ENCODE data around the gene MAPT. TPM values are rescaled to one million over a fixed set of nuclear protein-coding genes. Genes with fewer than 3 reads are reported as not detected.

Gene MAPT
- polyA plus RNA-seq, 1 donor = 8.2 TPM

DNA sequence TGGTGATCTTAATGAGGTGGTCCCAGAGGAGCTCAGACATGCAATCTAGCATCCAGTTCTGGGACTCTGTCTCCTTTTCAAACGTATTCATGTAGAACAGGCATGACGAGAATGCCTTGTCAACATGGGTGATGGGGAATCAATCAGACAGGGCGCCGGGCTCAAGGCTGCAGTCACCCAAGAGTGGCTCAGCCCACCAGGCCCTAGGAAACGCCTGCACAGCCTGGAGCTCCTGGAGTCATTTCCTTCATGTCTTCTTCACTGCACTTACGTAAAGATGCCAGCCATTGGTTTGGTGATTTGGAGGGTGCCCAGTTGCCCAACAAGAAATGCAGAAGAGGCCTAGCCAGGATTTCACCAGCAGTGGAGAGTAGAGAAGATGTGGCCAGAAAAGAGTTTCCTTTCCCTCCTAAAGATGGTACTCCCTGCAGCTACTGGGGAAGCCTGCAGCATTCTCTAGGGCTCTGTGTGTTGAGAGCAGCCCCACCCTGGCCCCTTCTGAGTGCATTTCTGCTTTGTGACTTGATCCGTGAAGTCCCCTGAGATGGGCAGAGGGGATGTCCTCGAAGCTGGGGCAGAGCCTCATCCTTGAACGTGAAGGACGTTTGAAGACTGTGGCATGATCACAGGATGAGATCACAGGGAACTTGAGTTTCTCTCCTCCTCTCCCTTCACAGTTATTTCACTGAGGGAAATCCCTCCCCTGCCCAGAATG, 80.7 kb downstream of the MAPT start:
- DNase-seq = no peak

DNA sequence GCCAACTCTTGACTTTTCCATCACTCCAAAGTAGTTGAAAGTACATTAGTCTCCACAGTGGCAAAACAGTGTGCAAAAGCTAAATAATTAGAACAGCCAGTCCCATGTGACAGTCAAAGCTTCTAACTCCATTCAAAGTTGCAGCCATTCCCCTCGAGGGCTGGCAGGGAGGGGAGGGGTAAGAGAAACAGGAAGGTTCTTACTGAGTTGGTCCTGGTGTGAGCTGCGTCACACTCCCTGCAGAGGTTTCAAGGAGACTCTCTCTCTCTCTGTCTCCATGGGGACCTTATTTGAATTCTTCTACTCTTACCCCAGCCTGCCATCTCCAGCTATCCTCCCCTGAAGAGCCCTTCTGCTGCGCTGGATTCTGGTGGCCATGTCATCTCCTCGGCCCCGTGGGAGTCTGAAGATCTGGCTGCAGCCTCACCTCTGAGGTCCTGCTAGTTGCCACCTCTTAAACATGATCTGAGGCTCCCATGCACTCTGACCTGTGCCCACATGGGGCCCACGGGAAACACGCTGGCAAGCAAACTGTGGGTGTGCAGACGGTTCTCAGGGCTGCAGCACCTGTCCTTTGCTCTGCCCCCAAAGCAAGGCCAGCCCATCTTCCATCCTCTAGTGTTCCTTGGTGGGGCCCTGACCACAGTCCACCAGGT, 81.4 kb downstream of the MAPT start:
- no peak for DNase-seq

DNA sequence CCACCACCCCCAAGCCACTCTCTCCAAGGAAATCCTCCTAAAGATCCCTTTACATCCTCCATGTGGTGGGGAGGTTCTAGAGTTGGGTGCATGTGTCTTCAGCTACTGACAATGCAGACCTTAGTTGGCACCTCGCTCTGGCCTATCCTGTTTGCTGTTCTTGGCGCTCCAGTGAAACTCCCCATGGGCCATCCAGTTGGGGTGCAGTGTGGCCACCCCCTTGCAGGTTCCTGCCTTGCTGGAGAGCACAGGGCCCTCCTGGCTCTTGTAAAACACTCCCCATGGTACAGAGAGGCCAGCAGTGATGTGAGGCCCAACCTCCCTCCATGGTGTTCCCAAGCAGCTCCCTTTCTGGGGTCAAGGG, 82.0 kb downstream of the MAPT start:
- DNase-seq = no peak

DNA sequence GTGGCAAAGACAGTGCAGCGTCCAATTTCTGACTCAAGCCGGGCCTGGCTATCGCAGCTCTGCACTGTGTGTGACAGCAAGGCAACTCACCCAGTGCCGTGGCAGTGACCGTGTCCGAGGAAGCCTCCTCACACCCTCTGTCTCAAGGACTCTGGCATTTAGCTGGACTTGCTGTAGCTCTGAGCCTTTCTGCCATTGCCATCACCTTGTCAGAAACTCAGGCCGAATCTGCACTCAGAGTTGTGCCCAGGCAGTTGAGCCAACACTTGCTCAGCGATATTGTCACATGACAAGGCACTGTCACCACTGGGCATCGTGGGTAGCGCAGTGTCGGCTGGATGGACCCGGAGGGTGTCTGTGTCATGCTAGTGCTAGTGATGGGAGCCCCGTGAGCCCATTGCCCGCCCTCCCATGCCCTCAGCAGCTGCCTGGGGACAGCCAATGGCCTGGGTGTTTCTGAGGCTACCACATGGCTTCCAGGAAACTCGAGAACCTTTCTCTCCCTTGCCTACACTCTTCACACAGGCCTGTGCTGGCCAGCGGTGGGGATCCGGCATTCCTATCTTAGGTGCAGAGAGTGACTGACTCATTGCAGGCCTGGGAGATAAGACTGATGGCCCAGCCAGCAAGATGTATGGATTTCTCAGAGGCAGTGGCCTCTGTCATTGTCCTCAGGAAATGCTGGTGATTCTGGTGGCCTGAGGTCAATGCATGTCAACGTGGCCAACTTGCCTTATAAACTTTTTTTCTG, 82.6 kb downstream of the MAPT start:
- no peak for DNase-seq

DNA sequence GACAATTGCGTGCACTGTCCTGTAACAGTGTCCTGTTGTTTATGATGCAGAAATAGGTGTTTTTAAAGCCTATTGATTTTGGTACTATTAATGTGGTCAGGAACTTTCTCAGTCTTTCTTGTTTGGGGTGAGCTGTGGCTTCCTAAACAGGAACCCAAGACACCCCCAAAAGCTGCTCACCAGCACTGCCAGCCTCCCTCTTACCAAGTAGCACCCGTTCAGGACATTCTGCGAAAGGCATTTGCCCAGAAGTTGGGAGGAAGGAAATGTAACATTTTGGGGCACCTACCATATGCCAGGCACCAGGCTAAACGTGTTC, 83.1 kb downstream of the MAPT start:
- no peak for DNase-seq

DNA sequence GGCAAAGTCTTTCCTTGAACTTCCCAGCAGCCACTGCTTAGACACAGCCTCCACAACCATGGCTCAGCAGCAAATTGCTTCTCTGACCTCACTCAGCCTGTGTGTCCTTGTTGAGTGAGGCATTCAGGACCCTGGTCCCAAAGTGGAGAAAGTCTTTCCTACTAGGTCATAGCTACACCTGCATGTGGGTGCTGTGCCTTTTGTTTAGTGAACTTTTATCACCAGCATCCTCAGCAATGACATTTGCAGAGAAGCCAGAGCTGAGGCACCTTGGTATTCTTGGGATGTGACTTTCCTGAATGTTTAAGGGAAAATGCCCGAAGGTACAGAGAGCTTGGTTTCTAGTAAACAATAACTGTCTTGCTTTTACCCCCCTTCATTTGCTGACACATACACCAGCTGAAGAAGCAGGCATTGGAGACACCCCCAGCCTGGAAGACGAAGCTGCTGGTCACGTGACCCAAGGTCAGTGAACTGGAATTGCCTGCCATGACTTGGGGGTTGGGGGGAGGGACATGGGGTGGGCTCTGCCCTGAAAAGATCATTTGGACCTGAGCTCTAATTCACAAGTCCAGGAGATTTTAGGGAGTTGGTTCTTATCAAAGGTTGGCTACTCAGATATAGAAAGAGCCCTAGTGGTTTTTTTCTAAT, 83.7 kb downstream of the MAPT start:
- no peak for DNase-seq

DNA sequence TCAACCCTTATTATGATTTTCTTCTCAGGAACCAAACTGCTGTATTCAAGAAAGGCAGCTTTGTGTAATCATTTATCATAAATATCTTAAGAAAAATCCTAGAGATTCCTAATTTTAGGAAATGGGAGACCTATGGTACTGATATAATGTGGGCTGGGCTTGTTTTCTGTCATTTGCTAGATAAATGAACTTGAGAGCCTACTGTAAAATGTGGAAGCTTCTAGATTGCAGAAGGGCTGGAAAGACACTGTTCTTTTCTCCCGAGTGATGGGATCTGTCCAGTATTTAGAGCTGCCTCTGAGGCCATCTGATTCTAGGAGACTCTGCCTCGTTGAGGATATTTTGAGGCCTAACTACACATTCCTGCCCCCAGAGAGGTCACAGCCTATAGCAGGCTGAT, 84.8 kb downstream of the MAPT start:
- DNase-seq = no peak

DNA sequence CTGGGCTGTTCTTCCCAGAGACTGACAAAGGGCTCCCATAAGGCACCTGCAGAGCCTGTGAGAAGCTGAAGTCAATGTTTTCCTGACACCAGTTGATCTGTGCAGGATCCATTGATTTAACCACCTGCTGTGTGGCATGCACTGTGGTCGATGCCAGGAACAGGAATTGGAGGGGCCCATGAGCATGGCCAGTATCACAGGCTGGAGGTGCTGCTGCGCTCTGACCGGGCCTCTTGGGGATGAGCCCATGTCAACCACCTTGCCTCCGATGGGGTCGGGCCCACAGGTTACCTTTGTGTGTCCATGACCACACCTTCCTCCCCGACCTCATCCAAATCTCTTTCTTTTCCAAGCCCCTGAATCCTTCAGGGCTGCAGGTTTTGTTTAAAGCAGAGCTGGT, 86.5 kb downstream of the MAPT start:
- no peak for DNase-seq

DNA sequence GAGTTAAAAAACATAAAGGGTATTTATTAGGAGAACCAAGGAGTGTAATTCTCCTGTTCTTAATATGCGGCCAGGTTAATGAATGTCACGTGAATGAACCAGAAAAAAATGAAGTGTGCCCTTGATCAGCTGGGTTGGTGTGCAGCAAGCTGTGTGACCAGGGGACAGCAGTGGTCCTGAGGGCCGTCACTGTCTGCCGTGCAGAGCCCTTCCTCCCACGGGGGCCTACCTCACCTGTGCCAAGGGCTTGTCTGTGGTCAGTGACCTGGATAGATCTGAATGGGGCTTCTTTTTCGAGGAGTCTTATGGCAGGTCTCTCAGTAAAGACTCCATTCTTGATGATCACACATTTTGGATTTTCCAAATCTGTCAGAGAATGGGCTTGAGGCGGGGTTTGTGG, 87.0 kb downstream of the MAPT start:
- no peak for DNase-seq

DNA sequence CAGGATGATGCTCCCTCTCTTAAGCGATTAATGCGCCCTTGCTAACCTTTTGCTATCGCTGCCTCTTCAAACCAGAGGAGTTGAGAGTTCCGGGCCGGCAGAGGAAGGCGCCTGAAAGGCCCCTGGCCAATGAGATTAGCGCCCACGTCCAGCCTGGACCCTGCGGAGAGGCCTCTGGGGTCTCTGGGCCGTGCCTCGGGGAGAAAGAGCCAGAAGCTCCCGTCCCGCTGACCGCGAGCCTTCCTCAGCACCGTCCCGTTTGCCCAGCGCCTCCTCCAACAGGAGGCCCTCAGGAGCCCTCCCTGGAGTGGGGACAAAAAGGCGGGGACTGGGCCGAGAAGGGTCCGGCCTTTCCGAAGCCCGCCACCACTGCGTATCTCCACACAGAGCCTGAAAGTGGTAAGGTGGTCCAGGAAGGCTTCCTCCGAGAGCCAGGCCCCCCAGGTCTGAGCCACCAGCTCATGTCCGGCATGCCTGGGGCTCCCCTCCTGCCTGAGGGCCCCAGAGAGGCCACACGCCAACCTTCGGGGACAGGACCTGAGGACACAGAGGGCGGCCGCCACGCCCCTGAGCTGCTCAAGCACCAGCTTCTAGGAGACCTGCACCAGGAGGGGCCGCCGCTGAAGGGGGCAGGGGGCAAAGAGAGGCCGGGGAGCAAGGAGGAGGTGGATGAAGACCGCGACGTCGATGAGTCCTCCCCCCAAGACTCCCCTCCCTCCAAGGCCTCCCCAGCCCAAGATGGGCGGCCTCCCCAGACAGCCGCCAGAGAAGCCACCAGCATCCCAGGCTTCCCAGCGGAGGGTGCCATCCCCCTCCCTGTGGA, 88.6 kb downstream of the MAPT start:
- DNase-seq = no peak

DNA sequence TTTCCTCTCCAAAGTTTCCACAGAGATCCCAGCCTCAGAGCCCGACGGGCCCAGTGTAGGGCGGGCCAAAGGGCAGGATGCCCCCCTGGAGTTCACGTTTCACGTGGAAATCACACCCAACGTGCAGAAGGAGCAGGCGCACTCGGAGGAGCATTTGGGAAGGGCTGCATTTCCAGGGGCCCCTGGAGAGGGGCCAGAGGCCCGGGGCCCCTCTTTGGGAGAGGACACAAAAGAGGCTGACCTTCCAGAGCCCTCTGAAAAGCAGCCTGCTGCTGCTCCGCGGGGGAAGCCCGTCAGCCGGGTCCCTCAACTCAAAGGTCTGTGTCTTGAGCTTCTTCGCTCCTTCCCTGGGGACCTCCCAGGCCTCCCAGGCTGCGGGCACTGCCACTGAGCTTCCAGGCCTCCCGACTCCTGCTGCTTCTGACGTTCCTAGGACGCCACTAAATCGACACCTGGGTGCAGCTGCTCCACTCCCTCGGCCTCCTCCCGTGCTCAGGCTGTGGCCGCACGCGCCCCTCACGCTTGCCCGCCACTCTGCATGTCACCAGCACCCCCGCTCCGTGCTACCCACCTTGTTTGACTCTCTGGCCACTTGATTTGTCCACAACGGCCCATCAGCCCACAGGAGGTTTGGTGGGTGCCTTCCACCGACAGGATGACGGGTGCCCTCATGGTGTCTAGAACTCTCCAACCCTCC, 89.4 kb downstream of the MAPT start:
- no peak for DNase-seq

DNA sequence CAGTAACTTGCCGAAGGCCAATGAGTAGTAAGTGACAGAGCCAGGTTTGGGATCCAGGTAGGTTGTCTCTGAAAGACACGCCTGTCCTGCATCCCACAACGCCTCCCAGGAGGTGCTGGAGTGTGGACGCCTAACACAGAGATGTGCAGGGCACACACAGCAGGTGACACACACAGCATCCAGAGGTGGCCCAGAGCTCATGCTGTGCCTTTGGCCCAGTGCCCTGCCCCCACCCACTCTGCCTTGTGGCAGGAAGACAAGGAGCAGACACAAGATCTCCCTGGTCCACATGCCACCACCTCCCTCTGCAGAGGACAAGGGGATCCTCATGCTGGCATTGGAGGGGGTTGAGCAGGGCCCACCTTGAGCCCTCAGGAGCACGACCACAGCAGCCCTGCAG, 90.0 kb downstream of the MAPT start:
- DNase-seq = no peak

DNA sequence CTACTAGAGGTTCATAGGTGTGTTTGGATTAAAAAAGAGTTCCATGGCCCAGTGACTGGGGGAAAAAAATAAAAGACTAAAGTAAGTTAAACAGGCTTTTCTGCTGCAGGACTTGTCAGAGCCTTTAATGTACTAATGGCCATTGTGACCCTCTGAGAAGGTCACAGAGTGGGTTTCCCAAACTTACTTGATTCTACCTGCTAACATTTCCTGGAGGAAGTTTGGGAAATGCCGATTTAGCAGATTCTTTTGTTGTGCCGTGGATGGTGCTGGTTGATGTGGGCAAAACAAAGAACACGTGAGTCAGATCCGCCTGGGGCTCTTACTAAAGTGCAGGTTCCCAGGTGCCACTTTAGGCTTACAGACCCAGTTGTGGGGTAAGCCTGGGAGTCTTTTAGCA, 91.1 kb downstream of the MAPT start:
- DNase-seq = no peak

DNA sequence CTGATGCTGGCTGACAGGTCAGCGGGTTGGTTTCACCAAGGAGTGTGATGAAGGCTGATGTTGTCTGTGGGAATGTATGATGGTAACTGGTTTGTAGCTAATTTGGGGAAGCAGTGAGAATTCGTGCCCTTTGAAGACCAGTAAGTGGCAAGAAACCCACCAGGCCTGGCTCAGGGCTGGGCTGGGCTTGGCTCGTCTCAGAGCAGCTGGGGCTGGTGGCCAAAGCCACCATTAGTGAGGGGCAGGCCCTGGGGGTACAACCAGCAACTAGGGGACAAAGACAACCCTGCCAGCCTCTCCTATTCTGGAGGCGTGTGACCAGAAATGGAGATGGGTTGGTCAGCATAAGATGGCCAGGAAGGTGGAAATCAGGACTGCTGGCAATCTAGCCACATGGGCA, 91.7 kb downstream of the MAPT start:
- no peak for DNase-seq

DNA sequence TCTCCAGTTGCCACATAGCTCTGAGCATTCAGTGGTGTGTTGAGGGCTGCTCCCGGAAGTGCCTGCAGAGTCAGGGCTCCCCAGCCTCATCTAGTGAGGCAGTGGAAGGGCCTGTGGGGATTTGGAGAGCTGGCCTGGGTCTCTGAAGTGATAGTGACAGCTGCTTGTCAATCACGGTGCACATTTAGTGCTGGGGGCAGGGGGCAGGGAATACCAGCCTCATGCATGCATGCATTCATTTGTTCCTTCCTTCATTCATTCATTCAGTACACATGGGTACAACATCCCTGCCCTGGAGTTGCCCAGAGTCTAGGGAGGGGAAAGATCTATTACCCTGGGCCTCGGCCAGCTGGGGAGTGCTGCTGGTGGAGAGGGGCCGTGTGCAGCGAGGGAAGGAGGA, 93.4 kb downstream of the MAPT start:
- no peak for DNase-seq

DNA sequence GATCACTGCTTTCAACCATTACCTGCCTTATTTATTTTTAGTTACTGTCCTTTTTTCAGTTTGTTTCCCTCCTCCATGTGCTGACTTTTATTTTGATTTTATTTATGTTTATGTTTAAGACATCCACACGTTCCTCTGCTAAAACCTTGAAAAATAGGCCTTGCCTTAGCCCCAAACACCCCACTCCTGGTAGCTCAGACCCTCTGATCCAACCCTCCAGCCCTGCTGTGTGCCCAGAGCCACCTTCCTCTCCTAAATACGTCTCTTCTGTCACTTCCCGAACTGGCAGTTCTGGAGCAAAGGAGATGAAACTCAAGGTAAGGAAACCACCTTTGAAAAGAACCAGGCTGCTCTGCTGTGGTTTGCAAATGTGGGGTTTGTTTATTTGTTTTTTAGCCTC, 95.4 kb downstream of the MAPT start:
- no peak for DNase-seq

DNA sequence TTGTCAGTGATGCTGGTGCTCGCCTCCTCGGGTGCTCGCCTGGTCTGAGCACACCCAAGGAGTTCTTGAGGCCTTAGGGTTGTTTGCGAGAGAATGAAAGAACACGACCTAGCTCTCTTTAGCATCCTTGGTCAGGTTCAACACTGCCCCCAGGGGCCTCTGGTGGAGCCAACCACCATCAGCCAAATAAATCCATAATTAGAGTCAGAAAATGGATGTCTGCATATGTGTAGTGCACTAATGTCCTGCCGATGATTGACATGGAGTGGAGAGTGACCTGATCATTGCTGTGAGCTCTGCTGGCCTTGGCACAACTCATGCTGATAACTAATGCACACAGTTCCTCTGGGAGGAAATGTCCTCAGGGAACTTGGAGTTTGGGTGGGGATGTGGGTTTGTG, 96.5 kb downstream of the MAPT start:
- DNase-seq = no peak

DNA sequence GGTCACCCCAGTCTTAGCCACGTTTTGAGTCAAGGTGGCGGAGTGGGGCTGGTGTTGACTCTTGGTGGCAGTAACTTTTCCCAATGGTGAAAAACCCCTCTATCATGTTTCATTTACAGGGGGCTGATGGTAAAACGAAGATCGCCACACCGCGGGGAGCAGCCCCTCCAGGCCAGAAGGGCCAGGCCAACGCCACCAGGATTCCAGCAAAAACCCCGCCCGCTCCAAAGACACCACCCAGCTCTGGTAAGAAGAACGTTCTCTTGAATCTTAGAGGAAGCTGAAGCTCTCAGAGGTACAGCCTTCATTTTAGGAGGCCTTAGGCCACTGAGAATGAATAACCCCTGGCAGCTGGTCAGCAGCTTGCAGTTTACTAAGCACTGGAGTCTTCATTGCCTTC, 97.0 kb downstream of the MAPT start:
- no peak for DNase-seq

DNA sequence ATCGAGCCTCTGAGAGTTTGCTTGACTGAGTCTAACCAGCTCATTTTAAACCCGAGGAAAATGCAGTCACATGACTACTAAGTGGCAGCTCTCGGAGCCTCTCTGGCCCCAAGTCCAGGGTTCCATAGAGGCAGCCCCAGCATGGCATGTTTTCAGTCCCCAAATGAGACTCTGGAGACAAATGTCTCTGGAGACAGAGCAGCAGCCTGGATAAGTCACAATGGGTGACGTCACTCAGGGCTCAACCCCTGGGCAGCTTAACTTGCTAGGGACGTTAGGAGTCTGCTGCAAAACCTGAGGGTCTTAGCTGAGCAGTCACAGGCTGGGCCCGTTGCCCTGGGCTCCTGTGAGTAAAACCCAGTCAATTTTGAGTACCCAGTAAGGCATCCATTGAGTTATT, 97.8 kb downstream of the MAPT start:
- no peak for DNase-seq

DNA sequence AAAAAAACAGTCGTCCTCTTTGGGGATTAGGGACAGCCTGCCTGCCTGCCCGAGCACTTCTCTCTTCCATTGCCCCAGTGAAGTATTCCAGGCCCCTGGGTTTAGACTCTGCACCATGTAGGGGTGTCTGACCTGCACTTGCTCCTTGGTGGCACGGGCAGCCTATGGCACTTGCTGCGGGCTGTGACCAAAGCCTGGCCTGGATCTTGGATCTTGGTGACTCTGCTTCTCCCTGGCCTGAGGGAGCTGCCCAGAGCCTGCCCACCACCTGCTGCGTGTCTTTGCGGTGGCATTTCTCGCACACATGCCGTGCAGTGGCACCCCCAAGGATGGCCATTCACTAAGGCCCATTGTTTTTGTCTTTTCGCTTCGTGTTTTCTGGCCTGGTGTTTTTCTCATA, 98.5 kb downstream of the MAPT start:
- no peak for DNase-seq

DNA sequence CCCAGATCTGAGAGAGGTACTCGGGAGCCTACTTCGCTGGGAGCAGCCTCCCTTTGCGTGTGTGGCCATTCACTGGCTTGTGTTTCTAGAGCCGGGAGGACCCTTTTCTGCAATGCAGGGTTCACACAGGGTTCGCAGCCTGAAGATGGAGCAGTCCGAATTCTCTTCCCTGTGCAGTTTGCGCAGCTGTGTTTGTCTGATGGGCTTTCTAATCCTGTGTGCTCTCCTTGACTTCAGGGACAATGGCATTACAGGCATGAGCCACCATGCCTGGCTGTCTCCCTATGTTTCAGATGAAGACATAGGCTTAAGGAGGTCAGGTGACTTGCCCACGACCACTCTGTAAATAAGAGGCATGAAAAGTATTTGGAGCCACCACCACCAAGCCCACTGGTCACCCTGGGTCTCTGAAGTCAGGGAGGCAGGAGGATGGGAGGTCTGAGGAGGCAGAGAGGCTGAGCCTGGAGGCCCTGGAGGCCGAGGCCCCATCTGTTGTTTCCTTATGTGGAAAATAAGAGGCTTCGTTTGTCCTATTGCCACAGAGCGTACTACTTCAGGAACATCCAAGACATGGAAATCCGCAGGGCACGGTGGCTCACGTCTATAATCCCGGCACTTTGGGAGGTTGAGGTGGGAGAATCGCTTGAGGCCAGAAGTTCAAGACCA, 99.7 kb downstream of the MAPT start:
- DNase-seq = no peak

DNA sequence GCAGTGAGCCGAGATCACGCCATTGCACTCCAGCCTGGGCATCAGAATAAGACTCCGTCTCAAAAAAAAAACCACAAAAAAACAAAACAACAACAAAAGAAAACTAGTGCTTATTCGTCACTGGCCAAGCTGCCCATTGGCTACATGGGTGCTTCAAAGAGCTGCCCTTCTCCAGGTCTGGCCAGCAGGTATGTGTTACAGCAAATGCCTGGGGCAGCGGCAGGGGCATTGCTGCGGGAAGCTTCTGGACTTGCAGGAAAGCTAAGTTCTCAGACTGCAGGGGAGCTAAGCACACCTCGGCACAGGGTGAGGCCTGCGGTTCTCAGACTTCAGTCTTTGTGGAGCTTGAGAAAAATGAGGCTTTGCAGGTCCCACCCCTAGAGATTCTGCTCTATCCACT, 100.6 kb downstream of the MAPT start:
- DNase-seq = no peak
